ENCODE data around the gene B4GALT5. TPM values are rescaled to one million over a fixed set of nuclear protein-coding genes. Genes with fewer than 3 reads are reported as not detected.

The B4GALT5 gene
- total RNA-seq, 1 donor from 2014 or later: 115 TPM

- Mint-ChIP-seq H3K27ac (ENCODE audit: unreplicated experiment) (peak overlapping the region; percentile 44), H3K27me3 (ENCODE audit: unreplicated experiment) (peaks cover 1% of the 10 kb centered on the region), H3K4me3 (ENCODE audit: unreplicated experiment) (no peak overlapping the region), H3K4me1 (ENCODE audit: unreplicated experiment) (peaks cover 45% of the 10 kb centered on the region), H3K36me3 (ENCODE audit: low read depth, unreplicated experiment) (peaks cover 16% of the 10 kb centered on the region), H3K9me3 (ENCODE audit: unreplicated experiment) (no peaks in the 10 kb centered on the region)
- DNase-seq (ENCODE audit: low spot score): no peak
- TF ChIP-seq CTCF (IDR thresholded peaks at IDR 0.05; ENCODE audit: unreplicated experiment): no peak
Measured at GRCh38 chr20:49684335-49684997, 29.2 kb downstream of the B4GALT5 start.

- Mint-ChIP-seq H3K4me1 (ENCODE audit: unreplicated experiment) (peaks cover 34% of the 10 kb centered on the region), H3K36me3 (ENCODE audit: low read depth, unreplicated experiment) (peaks cover 16% of the 10 kb centered on the region), H3K4me3 (ENCODE audit: unreplicated experiment) (no peak overlapping the region), H3K9me3 (ENCODE audit: unreplicated experiment) (no peaks in the 10 kb centered on the region), H3K27ac (ENCODE audit: unreplicated experiment) (peak overlapping the region; percentile 59), H3K27me3 (ENCODE audit: unreplicated experiment) (no peaks in the 10 kb centered on the region)
- no peak for DNase-seq (ENCODE audit: low spot score)
- TF ChIP-seq CTCF (IDR thresholded peaks at IDR 0.05; ENCODE audit: unreplicated experiment): no peak
Measured at GRCh38 chr20:49682798-49683197, 30.9 kb downstream of the B4GALT5 start.

GRCh38 chr20:49682278-49682677 is 31.4 kb downstream of the B4GALT5 start:
- Mint-ChIP-seq H3K9me3 (ENCODE audit: unreplicated experiment) (no peaks in the 10 kb centered on the region), H3K36me3 (ENCODE audit: low read depth, unreplicated experiment) (peaks cover 16% of the 10 kb centered on the region), H3K4me1 (ENCODE audit: unreplicated experiment) (peaks cover 37% of the 10 kb centered on the region), H3K4me3 (ENCODE audit: unreplicated experiment) (peak overlapping the region; percentile 21), H3K27me3 (ENCODE audit: unreplicated experiment) (no peaks in the 10 kb centered on the region), H3K27ac (ENCODE audit: unreplicated experiment) (peak overlapping the region; percentile 54)
- DNase-seq (ENCODE audit: low spot score): no peak
- TF ChIP-seq CTCF (IDR thresholded peaks at IDR 0.05; ENCODE audit: unreplicated experiment): no peak

GRCh38 chr20:49681850-49682216 is 31.8 kb downstream of the B4GALT5 start:
- H3K27me3 Mint-ChIP-seq (ENCODE audit: unreplicated experiment): no peaks in the 10 kb centered on the region
- TF ChIP-seq CTCF (IDR thresholded peaks at IDR 0.05; ENCODE audit: unreplicated experiment): no peak
- no peaks in the 10 kb centered on the region for H3K9me3 Mint-ChIP-seq (ENCODE audit: unreplicated experiment)
- H3K27ac Mint-ChIP-seq (ENCODE audit: unreplicated experiment): no peak overlapping the region
- peaks cover 16% of the 10 kb centered on the region for H3K36me3 Mint-ChIP-seq (ENCODE audit: low read depth, unreplicated experiment)
- DNase-seq (ENCODE audit: low spot score): no peak
- peaks cover 37% of the 10 kb centered on the region for H3K4me1 Mint-ChIP-seq (ENCODE audit: unreplicated experiment)
- no peak overlapping the region for H3K4me3 Mint-ChIP-seq (ENCODE audit: unreplicated experiment)

GRCh38 chr20:49680484-49680883 is 33.2 kb downstream of the B4GALT5 start:
- TF ChIP-seq CTCF (IDR thresholded peaks at IDR 0.05; ENCODE audit: unreplicated experiment): no peak
- H3K9me3 Mint-ChIP-seq (ENCODE audit: unreplicated experiment): no peaks in the 10 kb centered on the region
- peaks cover 46% of the 10 kb centered on the region for H3K4me1 Mint-ChIP-seq (ENCODE audit: unreplicated experiment)
- DNase-seq (ENCODE audit: low spot score): no peak
- peaks cover 16% of the 10 kb centered on the region for H3K36me3 Mint-ChIP-seq (ENCODE audit: low read depth, unreplicated experiment)
- no peaks in the 10 kb centered on the region for H3K27me3 Mint-ChIP-seq (ENCODE audit: unreplicated experiment)
- no peak overlapping the region for H3K27ac Mint-ChIP-seq (ENCODE audit: unreplicated experiment)
- no peak overlapping the region for H3K4me3 Mint-ChIP-seq (ENCODE audit: unreplicated experiment)
